NCI-H446 treated with DMSO at 0.1 percent for 48 hours (cell line): Measurements from ENCODE around the gene RHO.

Experiments used
- DNase-seq: peaks from one replicate; lab custom pipeline; 2025; lab: John Stamatoyannopoulos, UW

Gene RHO

DNA sequence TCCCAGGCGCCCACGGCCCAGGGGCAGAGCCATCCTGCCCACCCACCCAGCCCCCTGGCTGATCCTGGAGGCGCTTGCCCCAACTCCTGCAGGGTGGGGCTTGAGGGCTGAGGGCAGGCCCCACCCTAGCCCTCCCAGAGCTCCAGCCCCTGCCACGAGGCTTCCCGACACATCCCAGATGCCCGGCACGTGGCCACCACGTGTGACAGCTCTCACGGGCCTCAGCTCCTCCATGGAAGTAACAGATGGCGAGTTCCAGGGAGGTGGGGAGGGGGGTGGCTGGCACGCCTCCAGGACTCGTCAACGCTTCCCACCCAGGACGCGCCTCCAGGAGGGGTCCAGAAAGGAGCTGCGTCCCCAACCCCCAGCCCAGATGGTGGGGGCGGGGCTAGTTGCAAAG, 48.9 kb downstream of the RHO start:
- DNase-seq = no peak

DNA sequence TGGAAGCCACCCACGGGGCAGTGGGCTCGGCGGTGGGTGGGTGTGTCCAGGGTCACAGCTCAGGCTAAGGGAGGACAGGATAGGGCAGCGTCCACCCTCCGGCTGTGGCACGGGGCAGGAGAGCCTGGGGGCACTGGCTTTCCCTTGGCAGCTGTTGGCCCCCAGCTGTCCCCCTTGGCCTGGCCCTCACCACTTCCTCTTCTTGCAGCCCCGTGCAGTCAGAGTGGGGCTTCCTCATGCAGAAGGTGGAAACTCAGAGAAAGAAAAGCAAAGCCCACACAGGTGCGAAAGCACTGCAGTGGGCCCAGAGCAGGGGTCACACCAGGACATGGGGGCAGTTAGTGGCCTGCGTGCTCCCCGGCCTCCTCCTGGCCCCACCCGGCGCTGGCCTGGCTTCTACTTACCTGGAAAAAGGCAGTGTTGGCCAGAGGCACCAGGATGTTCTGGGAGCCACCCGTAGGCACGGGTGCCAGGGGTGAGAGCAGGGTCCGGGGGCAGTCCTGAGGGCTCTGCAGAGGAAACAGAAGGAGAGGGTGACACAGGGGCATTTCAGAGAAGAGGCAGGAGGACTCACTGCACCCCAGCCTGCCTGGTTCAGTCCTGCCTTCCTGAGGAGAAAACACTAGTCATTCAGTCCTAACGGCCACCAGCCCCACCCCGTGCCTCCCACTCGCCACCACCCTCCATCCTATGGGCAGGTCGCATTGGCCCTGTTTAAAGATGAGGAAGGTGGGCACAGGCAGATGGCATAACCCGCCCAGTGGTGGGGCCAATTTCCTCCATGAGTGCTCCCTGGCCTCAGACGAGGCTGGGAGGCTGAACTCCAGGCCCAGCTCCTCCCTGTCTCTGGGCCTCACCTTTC, 49.7 kb downstream of the RHO start:
- no peak for DNase-seq

DNA sequence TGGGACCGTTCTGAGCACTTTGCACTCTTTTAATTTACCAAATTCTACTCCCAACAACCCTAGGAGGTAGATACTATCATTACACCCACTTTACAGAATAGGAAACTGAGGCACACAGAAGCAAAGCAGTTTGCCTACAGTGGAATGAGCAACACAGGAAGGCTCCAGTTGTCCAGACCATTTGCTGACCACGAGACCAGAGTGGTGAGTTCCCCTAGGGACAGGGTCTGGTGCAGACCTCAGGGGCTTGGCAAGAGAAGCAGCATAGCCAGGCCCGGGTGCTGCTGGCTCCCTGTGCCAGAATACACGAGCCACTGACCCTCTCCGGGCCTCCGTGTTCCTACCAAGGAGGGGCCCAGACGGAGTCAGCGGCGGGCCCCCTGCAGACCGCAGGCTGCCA, 51.6 kb downstream of the RHO start:
- DNase-seq = no peak

DNA sequence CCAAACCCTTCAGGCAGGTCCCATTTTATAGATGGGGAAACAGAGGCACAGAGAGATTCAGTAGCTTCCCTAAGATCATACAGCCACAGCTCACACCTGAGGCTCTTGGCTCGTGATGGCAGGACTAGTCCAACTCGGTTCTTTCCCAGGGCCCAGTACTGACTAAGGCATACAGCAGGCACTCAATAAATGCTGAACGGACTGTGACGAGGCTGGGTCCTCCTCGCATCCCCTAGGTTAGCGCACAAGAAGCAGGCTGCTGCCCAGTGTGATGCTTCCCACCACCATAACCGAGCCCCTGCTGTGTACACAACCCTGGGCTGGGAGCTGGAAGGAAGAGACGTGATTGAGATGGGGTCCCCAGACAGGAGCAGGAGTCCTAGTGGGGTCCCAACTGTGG, 53.2 kb downstream of the RHO start:
- DNase-seq = no peak

DNA sequence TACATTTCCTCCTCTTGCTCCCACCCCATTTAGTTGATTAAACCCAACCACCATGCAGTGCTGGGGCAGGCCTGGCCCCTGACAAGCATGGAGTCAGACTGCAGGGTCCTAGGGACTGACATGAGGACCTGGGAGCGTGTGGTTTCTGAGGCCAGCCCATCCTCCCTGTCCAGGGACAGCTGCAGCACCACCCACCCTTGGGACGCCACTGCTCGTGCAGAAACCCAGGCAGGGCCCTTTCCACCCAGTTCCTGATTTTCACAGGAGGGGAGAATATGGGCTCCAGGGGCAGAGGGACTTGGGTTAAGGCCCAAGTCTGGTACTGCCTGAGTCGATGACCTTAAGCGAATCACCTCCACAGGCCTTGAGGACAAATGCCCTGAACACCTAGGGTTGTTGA, 54.4 kb downstream of the RHO start:
- DNase-seq = no peak

DNA sequence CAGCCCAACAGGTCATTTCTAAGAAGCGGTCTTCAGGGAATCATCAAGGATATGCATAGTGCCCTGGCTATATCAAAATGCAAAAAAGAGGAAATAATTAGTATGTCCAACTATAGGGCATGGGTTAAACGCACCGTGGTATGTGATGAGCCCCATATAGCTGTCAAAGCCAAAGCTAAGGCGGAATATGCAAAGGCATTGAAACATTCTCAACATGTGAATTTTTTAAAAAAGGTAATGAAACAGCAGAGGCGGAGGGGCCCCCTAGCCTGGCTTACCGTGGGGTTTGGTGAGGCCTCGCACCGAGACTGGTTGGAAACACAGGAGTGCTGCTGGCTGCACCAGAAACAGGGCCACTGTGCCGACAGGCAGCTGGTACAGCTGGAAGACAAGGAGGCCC, 54.9 kb downstream of the RHO start:
- DNase-seq = no peak

DNA sequence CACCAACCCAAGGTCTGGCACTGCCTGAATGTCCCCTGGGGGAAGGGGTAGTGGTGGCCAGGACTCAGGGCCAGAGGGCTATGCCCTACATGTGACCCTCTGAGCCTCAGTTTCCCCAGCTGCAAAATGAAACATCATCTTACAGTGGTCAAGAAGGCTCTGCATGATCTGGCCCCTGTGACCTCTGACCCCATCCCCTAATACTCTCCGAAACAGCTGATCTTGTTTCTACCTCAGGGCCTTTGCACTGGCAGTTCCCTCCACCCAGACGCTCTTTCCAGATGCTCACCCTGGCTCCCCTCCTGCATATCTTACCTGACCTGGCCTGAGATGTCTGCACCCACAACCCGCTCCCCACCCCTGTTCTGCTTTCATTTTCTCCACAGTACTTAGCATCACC, 56.2 kb downstream of the RHO start:
- DNase-seq = no peak
